ENCODE data around the gene ACAD8. TPM values are rescaled to one million over a fixed set of nuclear protein-coding genes. Genes with fewer than 3 reads are reported as not detected.

Gene ACAD8
- total and polyA plus RNA-seq, 2 of the 8 experiments (the other 6 are each of a cell fraction or from before 2014, with no cell fraction given) = 45.8 to 52.7 TPM

GRCh38 chr11:134294664-134295063 lies 41.3 kb downstream of the ACAD8 start:
- H2BK15ac ChIP-seq (ENCODE audit: low read length) = no peak overlapping the region
- no peaks in the 10 kb centered on the region; a peak in 1 of 7 replicates for H3K4me1 ChIP-seq (replicated peaks in 1 of 4; ENCODE audit: control insufficient read depth in 3 of 4, insufficient read depth in 4 of 4, low read length in 3 of 4)
- no peak overlapping the region for H3K9ac ChIP-seq (replicated peaks in 1 of 4; ENCODE audit: extremely low read depth in 1 of 4, low read depth in 3 of 4, low read length in 3 of 4)
- no peak overlapping the region for H4K8ac ChIP-seq (ENCODE audit: extremely low read depth, insufficient read depth, low read length)
- H3K27me3 ChIP-seq (replicated peaks in 1 of 4; ENCODE audit: control insufficient read depth in 3 of 4, extremely low read depth in 1 of 4, insufficient read depth in 3 of 4, low read length in 3 of 4) = no peaks in the 10 kb centered on the region; a peak in 1 of 7 replicates
- no peak overlapping the region for H3K56ac ChIP-seq (replicated peaks; ENCODE audit: insufficient read length, low read depth, low read length)
- no peak overlapping the region for H3K27ac ChIP-seq (ENCODE audit: low read depth, low read length)
- no peak overlapping the region for H2BK12ac ChIP-seq (ENCODE audit: low read depth, low read length)
- H2BK5ac ChIP-seq (ENCODE audit: low read depth, low read length) = no peak overlapping the region
- no peaks in the 10 kb centered on the region for H4K20me1 ChIP-seq (replicated peaks in 1 of 2; ENCODE audit: control insufficient read depth in 1 of 2, insufficient read depth in 2 of 2, low read length in 2 of 2)
- FAIRE-seq (no peak), DNase-seq (ENCODE audit: low read depth in 1 of 2, low spot score in 2 of 2) (no peak)
- no peak overlapping the region for H2AK5ac ChIP-seq (ENCODE audit: low read depth, low read length)
- H3K4me2 ChIP-seq (ENCODE audit: insufficient read depth in 1 of 2, low read depth in 2 of 2, low read length in 2 of 2) = no peak overlapping the region
- H2BK20ac ChIP-seq (ENCODE audit: low read length) = no peak overlapping the region
- H3K79me2 ChIP-seq (ENCODE audit: control insufficient read depth in 1 of 2, insufficient read depth in 2 of 2, low read length in 2 of 2) = no peaks in the 10 kb centered on the region
- H3K4me3 ChIP-seq (ENCODE audit: extremely low read depth in 1 of 4, insufficient read depth in 2 of 4, low read depth in 3 of 4, low read length in 4 of 4) = no peak overlapping the region
- H3K14ac ChIP-seq (ENCODE audit: insufficient read length) = no peak overlapping the region
- no peak overlapping the region for H3K23ac ChIP-seq (ENCODE audit: insufficient read length)
- ChIA-PET POLR2A (ENCODE audit: partially characterized antibody) (interaction anchor here (0.9 kb wide), 1 partner anchor 15 kb away, joined by 4 read pairs; no protein-coding TSS in a partner anchor), CTCF (ENCODE audit: partially characterized antibody) (no interaction called here)
- H3K4ac ChIP-seq (replicated peaks; ENCODE audit: insufficient read length, low read depth, low read length) = no peak overlapping the region
- H3K18ac ChIP-seq (ENCODE audit: extremely low read depth, low read length) = no peak overlapping the region
- H2BK120ac ChIP-seq (replicated peaks; ENCODE audit: low read depth, low read length) = no peak overlapping the region
- peaks cover 3 to 20% (median 8%) of the 10 kb centered on the region in 4 experiments; a peak in 6 of 8 replicates for H3K36me3 ChIP-seq (ENCODE audit: control insufficient read depth in 2 of 4, insufficient read depth in 4 of 4, low read length in 3 of 4)
- no peak overlapping the region for H2AFZ ChIP-seq (ENCODE audit: low read length)
- H3K79me1 ChIP-seq (ENCODE audit: low read depth, low read length) = no peaks in the 10 kb centered on the region
- H4K91ac ChIP-seq (replicated peaks; ENCODE audit: insufficient read length, low read length) = no peak overlapping the region
- no peaks in the 10 kb centered on the region for H3K23me2 ChIP-seq (ENCODE audit: low read depth, low read length)
- TF ChIP-seq BACH1 (IDR thresholded peaks at IDR 0.05; ENCODE audit: low read length) (no peak), SRF (IDR thresholded peaks at IDR 0.05; ENCODE audit: low read depth, low read length) (no peak), SAP30 (IDR thresholded peaks at IDR 0.05; ENCODE audit: insufficient read depth, insufficient replicate concordance, low read length) (no peak), SUZ12 (IDR thresholded peaks at IDR 0.05; ENCODE audit: low read length) (no peak), KDM1A (IDR thresholded peaks at IDR 0.05; ENCODE audit: borderline replicate concordance, low read length) (no peak), TEAD4 (IDR thresholded peaks at IDR 0.05; ENCODE audit: low read depth, low read length) (no peak), POLR2A (IDR thresholded peaks at IDR 0.05; ENCODE audit: control extremely low read depth in 1 of 2, low read depth in 2 of 2, low read length in 2 of 2) (no peak), CBX8 (IDR thresholded peaks at IDR 0.05; ENCODE audit: borderline replicate concordance, low read depth, low read length) (no peak), MAX (IDR thresholded peaks at IDR 0.05) (no peak), BCL11A (IDR thresholded peaks at IDR 0.05; ENCODE audit: low read depth in 2 of 2, low read length in 2 of 2) (no peak), TCF12 (IDR thresholded peaks at IDR 0.05; ENCODE audit: low read depth, low read length) (no peak), YY1 (IDR thresholded peaks at IDR 0.05; ENCODE audit: low read depth, low read length) (no peak), EP300 (IDR thresholded peaks at IDR 0.05; ENCODE audit: borderline replicate concordance in 1 of 2, low read depth in 2 of 2, low read length in 2 of 2) (no peak), SIX5 (IDR thresholded peaks at IDR 0.05; ENCODE audit: low read depth, low read length) (no peak), BRCA1 (IDR thresholded peaks at IDR 0.05; ENCODE audit: low read depth, low read length) (no peak), CHD2 (IDR thresholded peaks at IDR 0.05; ENCODE audit: low read length) (no peak)
- 81% methylated on average over 9 of the region's 9 CpGs; no CpG with 5 or more reads in 1 of the 2 experiments for WGBS, 2 experiments (ENCODE audit: extremely low coverage in 1 of 2, insufficient coverage in 1 of 2, insufficient read length in 1 of 2, insufficient replicate concordance in 2 of 2, low coverage in 1 of 2, low lambda C conversion rate in 2 of 2, missing lambda C conversion rate in 1 of 2)
- H3K9me3 ChIP-seq (ENCODE audit: insufficient read depth in 2 of 2, low read depth in 1 of 2, low read length in 1 of 2) = no peaks in the 10 kb centered on the region
- H4K5ac ChIP-seq (ENCODE audit: insufficient read length, low read depth, low read length) = no peak overlapping the region

Data from H1 (cell line).